ENCODE measurements around the gene GALNTL6.

DNA sequence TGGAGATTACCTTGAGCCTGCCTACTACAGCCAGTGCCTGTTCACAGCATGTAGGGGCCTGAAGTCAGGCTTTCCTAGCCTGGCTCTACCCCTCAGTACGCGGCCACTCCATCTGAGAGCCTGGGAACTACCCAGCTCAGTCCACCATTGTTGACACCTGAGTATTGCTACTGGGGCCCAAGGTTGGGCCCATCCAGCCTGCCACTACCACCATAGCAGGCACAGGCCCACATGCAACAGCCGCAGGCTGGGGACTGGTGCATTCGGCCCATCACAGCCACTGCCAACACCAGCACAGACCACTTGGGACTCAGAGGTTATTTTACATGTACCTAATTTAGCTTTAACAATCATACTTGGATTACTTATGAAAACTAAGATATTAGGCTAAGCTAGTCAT, 314.0 kb downstream of the GALNTL6 start:
- TF ChIP-seq, protein P1, sequence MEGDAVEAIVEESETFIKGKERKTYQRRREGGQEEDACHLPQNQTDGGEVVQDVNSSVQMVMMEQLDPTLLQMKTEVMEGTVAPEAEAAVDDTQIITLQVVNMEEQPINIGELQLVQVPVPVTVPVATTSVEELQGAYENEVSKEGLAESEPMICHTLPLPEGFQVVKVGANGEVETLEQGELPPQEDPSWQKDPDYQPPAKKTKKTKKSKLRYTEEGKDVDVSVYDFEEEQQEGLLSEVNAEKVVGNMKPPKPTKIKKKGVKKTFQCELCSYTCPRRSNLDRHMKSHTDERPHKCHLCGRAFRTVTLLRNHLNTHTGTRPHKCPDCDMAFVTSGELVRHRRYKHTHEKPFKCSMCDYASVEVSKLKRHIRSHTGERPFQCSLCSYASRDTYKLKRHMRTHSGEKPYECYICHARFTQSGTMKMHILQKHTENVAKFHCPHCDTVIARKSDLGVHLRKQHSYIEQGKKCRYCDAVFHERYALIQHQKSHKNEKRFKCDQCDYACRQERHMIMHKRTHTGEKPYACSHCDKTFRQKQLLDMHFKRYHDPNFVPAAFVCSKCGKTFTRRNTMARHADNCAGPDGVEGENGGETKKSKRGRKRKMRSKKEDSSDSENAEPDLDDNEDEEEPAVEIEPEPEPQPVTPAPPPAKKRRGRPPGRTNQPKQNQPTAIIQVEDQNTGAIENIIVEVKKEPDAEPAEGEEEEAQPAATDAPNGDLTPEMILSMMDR (IDR thresholded peaks at IDR 0.05): no peak
- no peak for TF ChIP-seq EP300 (IDR thresholded peaks at IDR 0.05; ENCODE audit: low read depth)
